ENCODE results near the gene HLA-DPA1. TPM values are rescaled to one million over a fixed set of nuclear protein-coding genes. Genes with fewer than 3 reads are reported as not detected.

HLA-DPA1 gene
- total RNA-seq, 2 donors from 2014 or later: 69.5 to 73.7 TPM

- no peak for DNase-seq (ENCODE audit: low spot score)
- 71% methylated on average over 2 of the region's 2 CpGs for WGBS
- TF ChIP-seq POLR2A (IDR thresholded peaks at IDR 0.05): no peak
- no peak for TF ChIP-seq POLR2AphosphoS5 (IDR thresholded peaks at IDR 0.05)
- TF ChIP-seq CTCF (IDR thresholded peaks at IDR 0.05): no peak
- Histone ChIP-seq H3K27me3 (replicated peaks; ENCODE audit: insufficient read depth) (no peaks in the 10 kb centered on the region), H3K4me3 (no peak overlapping the region), H3K9me3 (no peaks in the 10 kb centered on the region), H3K27ac (no peak overlapping the region), H3K4me1 (replicated peaks) (no peaks in the 10 kb centered on the region), H3K36me3 (no peaks in the 10 kb centered on the region)
- intact Hi-C loops (cut with DNase I): no loop called here
Measured at GRCh38 chr6:33108307-33108706, 34.9 kb upstream of the HLA-DPA1 start.

GRCh38 chr6:33107641-33108040, 34.2 kb upstream of the HLA-DPA1 start:
- intact Hi-C loops (cut with DNase I): no loop called here
- Histone ChIP-seq H3K36me3 (no peaks in the 10 kb centered on the region), H3K27ac (no peak overlapping the region), H3K9me3 (no peaks in the 10 kb centered on the region), H3K4me3 (no peak overlapping the region), H3K4me1 (replicated peaks) (no peaks in the 10 kb centered on the region), H3K27me3 (replicated peaks; ENCODE audit: insufficient read depth) (no peaks in the 10 kb centered on the region)
- no peak for DNase-seq (ENCODE audit: low spot score)
- 100% methylated on average over 2 of the region's 2 CpGs for WGBS
- TF ChIP-seq CTCF (IDR thresholded peaks at IDR 0.05) (no peak), POLR2AphosphoS5 (IDR thresholded peaks at IDR 0.05) (no peak), POLR2A (IDR thresholded peaks at IDR 0.05) (no peak)

- no peaks in the 10 kb centered on the region for H3K36me3 ChIP-seq
- H3K4me1 ChIP-seq (replicated peaks): no peaks in the 10 kb centered on the region
- intact Hi-C loops (cut with DNase I): no loop called here
- TF ChIP-seq POLR2A (IDR thresholded peaks at IDR 0.05) (no peak), POLR2AphosphoS5 (IDR thresholded peaks at IDR 0.05) (peak; percentile 51), CTCF (IDR thresholded peaks at IDR 0.05) (no peak)
- DNase-seq (ENCODE audit: low spot score): peak; percentile 68
- no peaks in the 10 kb centered on the region for H3K27me3 ChIP-seq (replicated peaks; ENCODE audit: insufficient read depth)
- peak overlapping the region in 1 of 2 donors; percentile 57 for H3K27ac ChIP-seq
- WGBS: 68% methylated on average over 9 of the region's 9 CpGs
- H3K4me3 ChIP-seq: no peak overlapping the region
- no peaks in the 10 kb centered on the region for H3K9me3 ChIP-seq
Measured at GRCh38 chr6:33105916-33106871, 32.7 kb upstream of the HLA-DPA1 start.

GRCh38 chr6:33105386-33105785, 31.9 kb upstream of the HLA-DPA1 start:
- WGBS: 93% methylated on average over 3 of the region's 3 CpGs
- no peak overlapping the region for H3K4me3 ChIP-seq

More at GRCh38 chr6:33105386-33105785, 31.9 kb upstream of the HLA-DPA1 start:
- TF ChIP-seq POLR2AphosphoS5 (IDR thresholded peaks at IDR 0.05) (no peak), POLR2A (IDR thresholded peaks at IDR 0.05) (no peak), CTCF (IDR thresholded peaks at IDR 0.05) (no peak)
- no peaks in the 10 kb centered on the region for H3K36me3 ChIP-seq
- no peak for DNase-seq (ENCODE audit: low spot score)
- H3K27me3 ChIP-seq (replicated peaks; ENCODE audit: insufficient read depth): no peaks in the 10 kb centered on the region
- no peaks in the 10 kb centered on the region for H3K9me3 ChIP-seq
- intact Hi-C loops (cut with DNase I): no loop called here
- H3K27ac ChIP-seq: no peak overlapping the region
- H3K4me1 ChIP-seq (replicated peaks): no peaks in the 10 kb centered on the region
